H1 (cell line): ENCODE results near the gene PECR. TPM values are rescaled to one million over a fixed set of nuclear protein-coding genes. Genes with fewer than 3 reads are reported as not detected.

Source experiments
- CBX8 ChIP-seq: fragments of 300-800, 300-1000 bp; sonication (generic); IDR thresholded peaks from 2 replicates; pipeline ENCODE4 v1.7.1; 2016; ENCODE audit warnings: low read depth, low read length, borderline replicate concordance
- CHD7 ChIP-seq: fragments of 300-600 bp; sonication (generic); IDR thresholded peaks from 2 replicates; pipeline ENCODE4 v1.7.1; 2012; ENCODE audit warnings: low read length, moderate library complexity, mild to moderate bottlenecking, inconsistent platforms; ENCODE audit not compliant: insufficient replicate concordance
- polyA plus RNA-seq, 7 experiments: library from polyadenylated mRNA; depleted of rRNA in 3 of 7; stranded (reverse) in 5 of 7; unstranded in 2 of 7; fragments of >200 nt in 5 of 7; fragments of 200-250 nt in 2 of 7; gene quantifications; 1 replicate in 5 of 7; 2 replicates in 1 of 7; 4 replicates in 1 of 7; pipeline versions ENCODE4 v1.2.1 to v1.2.3, GENCODE V29; 2011 to 2013; ENCODE audit warnings: missing spikeins in 2 of 7, mixed read lengths in 2 of 7
- total RNA-seq: library from RNA; stranded (reverse); fragmentation: NEBNext Ultra II Directional; extraction: Animal tissue kit (Norgen Biotek cat#: 25700); gene quantifications from 2 replicates; pipeline ENCODE4 v1.2.1, GENCODE V29; 2021

The PECR gene
- total and polyA plus RNA-seq, 2 of the 8 experiments (the other 6 are each of a cell fraction or from before 2014, with no cell fraction given): 15.9 to 19.2 TPM

- no peak for TF ChIP-seq CHD7
- TF ChIP-seq CBX8: no peak
Measured at GRCh38 chr2:216071111-216071851, 10.3 kb downstream of the PECR start (continued).
